ENCODE results near the gene MYL2. TPM values are rescaled to one million over a fixed set of nuclear protein-coding genes. Genes with fewer than 3 reads are reported as not detected.

Gene MYL2
- total and polyA plus RNA-seq, 4 donors: 0.22 TPM; not detected in 3

GRCh38 chr12:110930348-110931314, 10.3 kb upstream of the MYL2 start:
- Histone ChIP-seq H3K27ac (ENCODE audit: low read depth in 1 of 2, low read length in 2 of 2) (no peak overlapping the region), H3K4me3 (ENCODE audit: low read depth in 1 of 3, low read length in 3 of 3) (no peak overlapping the region), H3K9me3 (ENCODE audit: control insufficient read depth in 4 of 4, low read length in 3 of 4) (no peaks in the 10 kb centered on the region), H3K9ac (ENCODE audit: low read depth in 1 of 2, low read length in 2 of 2) (no peak overlapping the region), H3K27me3 (ENCODE audit: control insufficient read depth in 4 of 4, insufficient read depth in 4 of 4, low read length in 3 of 4) (no peaks in the 10 kb centered on the region), H3K36me3 (ENCODE audit: control insufficient read depth in 4 of 4, insufficient read depth in 3 of 4, low read depth in 1 of 4, low read length in 3 of 4) (no peaks in the 10 kb centered on the region), H3K4me1 (ENCODE audit: control insufficient read depth in 4 of 4, insufficient read depth in 4 of 4, low read length in 3 of 4) (no peaks in the 10 kb centered on the region)
- DNase-seq (ENCODE audit: low spot score): no peak
- WGBS: 89% methylated on average over 21 of the region's 21 CpGs
- TF ChIP-seq YY1 (IDR thresholded peaks at IDR 0.05): no peak
- no peak for TF ChIP-seq HNF4G (IDR thresholded peaks at IDR 0.05)
- TF ChIP-seq NR2F2 (IDR thresholded peaks at IDR 0.05): no peak
- no peak for TF ChIP-seq CTCF (IDR thresholded peaks at IDR 0.05; ENCODE audit: low read depth, low read length, missing input control)
- TF ChIP-seq FOXA1 (IDR thresholded peaks at IDR 0.05): no peak
- no peak for TF ChIP-seq ATF3 (IDR thresholded peaks at IDR 0.05)
- no peak for TF ChIP-seq SP1 (IDR thresholded peaks at IDR 0.05)
- no peak for TF ChIP-seq REST (IDR thresholded peaks at IDR 0.05)
- no peak for TF ChIP-seq RXRA (IDR thresholded peaks at IDR 0.05)
- TF ChIP-seq HNF4A (conservative IDR thresholded peaks at IDR 0.05): no peak
- no peak for TF ChIP-seq MAX (IDR thresholded peaks at IDR 0.05)
- TF ChIP-seq GABPA (IDR thresholded peaks at IDR 0.05 in 1 of 2, conservative IDR thresholded peaks at IDR 0.05 in 1 of 2): no peak

- H3K36me3 ChIP-seq (ENCODE audit: control insufficient read depth in 4 of 4, insufficient read depth in 3 of 4, low read depth in 1 of 4, low read length in 3 of 4): no peaks in the 10 kb centered on the region
- H3K4me1 ChIP-seq (ENCODE audit: control insufficient read depth in 4 of 4, insufficient read depth in 4 of 4, low read length in 3 of 4): no peaks in the 10 kb centered on the region
- H3K4me3 ChIP-seq (ENCODE audit: low read depth in 1 of 3, low read length in 3 of 3): no peak overlapping the region
- DNase-seq (ENCODE audit: low spot score): no peak
- no peaks in the 10 kb centered on the region for H3K9me3 ChIP-seq (ENCODE audit: control insufficient read depth in 4 of 4, low read length in 3 of 4)
- no peak overlapping the region for H3K27ac ChIP-seq (ENCODE audit: low read depth in 1 of 2, low read length in 2 of 2)
- no peaks in the 10 kb centered on the region for H3K27me3 ChIP-seq (ENCODE audit: control insufficient read depth in 4 of 4, insufficient read depth in 4 of 4, low read length in 3 of 4)
- whole genome bisulfite sequencing: 100% methylated on average over 1 of the region's 1 CpG
- no peak overlapping the region for H3K9ac ChIP-seq (ENCODE audit: low read depth in 1 of 2, low read length in 2 of 2)
- no peak for TF ChIP-seq RAD21 (IDR thresholded peaks at IDR 0.05)
- no peak for TF ChIP-seq RXRA (IDR thresholded peaks at IDR 0.05)
- TF ChIP-seq CTCF (IDR thresholded peaks at IDR 0.05; ENCODE audit: low read depth, low read length, missing input control): no peak
- no peak for TF ChIP-seq FOXA1 (IDR thresholded peaks at IDR 0.05)
- no peak for TF ChIP-seq GABPA (IDR thresholded peaks at IDR 0.05 in 1 of 2, conservative IDR thresholded peaks at IDR 0.05 in 1 of 2)
- TF ChIP-seq TAF1 (conservative IDR thresholded peaks at IDR 0.05): no peak
- TF ChIP-seq HNF4G (IDR thresholded peaks at IDR 0.05): no peak
- TF ChIP-seq MAX (IDR thresholded peaks at IDR 0.05): no peak
- TF ChIP-seq ZBTB33 (IDR thresholded peaks at IDR 0.05): no peak
- no peak for TF ChIP-seq NR2F2 (IDR thresholded peaks at IDR 0.05)
- no peak for TF ChIP-seq EGR1 (IDR thresholded peaks at IDR 0.05; ENCODE audit: low read depth in 2 of 2)
Observed at GRCh38 chr12:110929818-110930217, 9.4 kb upstream of the MYL2 start.
